Measurements from ENCODE around the gene RGL3. TPM values are rescaled to one million over a fixed set of nuclear protein-coding genes. Genes with fewer than 3 reads are reported as not detected.

RGL3 gene
- total and polyA plus RNA-seq, 10 of the 15 experiments (the other 5 are each of a cell fraction or from before 2014, with no cell fraction given) = not detected

DNA sequence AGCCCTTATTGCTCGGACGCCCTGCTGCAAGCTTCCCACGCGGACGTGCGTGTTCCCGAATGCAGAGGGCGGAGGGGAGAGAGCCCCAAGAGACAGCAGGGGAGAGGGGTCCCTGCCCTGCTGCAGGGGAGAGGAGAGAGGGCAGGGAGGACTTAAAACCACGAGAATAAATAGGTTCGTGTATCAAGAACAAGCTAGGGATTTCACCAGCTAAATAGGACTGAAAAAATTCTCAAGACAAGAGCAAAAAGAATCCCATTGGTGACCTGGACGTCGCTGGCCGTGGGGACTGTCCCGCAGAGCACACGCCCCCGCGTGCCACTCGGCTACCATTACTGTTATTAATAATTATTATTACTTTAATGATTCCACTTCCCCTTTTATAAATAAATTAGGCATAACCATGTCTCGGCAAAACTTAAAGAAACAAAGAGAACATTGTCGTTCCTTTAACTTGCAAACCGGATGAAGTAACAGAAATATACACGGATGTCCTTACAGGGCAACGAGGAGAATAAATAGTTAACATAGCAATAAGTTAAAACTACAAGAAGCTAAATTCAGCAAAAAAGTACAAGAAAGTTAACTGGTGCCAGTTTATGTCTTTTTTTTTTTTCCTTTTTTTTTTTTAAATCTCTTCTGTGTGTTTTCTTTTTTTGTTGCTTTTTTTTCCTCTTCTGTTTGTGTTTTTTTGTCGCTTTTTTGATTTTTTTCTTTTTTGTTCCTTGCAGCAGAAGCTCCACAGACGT is 32.9 kb upstream of the RGL3 start:
- DNase-seq (ENCODE audit: low read depth, low spot score) (no peak), ATAC-seq (peak; percentile 66), FAIRE-seq (peak; percentile 62)
- WGBS (ENCODE audit: insufficient coverage, insufficient replicate concordance, low lambda C conversion rate, missing lambda C conversion rate) = 1% methylated on average over 18 of the region's 25 CpGs
- Histone ChIP-seq H3K79me2 (ENCODE audit: control insufficient read depth, insufficient read depth, low read length) (no peaks in the 10 kb centered on the region), H2AFZ (ENCODE audit: control insufficient read depth, low read depth, low read length) (no peak overlapping the region), H4K20me1 (ENCODE audit: control insufficient read depth, insufficient read depth) (no peaks in the 10 kb centered on the region), H3K9me3 (replicated peaks; ENCODE audit: control insufficient read depth, insufficient read depth, low read length) (no peaks in the 10 kb centered on the region), H3K4me2 (ENCODE audit: control insufficient read depth, insufficient read depth) (peak overlapping the region; percentile 17; the same call in 1 of the 2 replicates), H3K9ac (ENCODE audit: control insufficient read depth, insufficient read depth, low read length) (no peak overlapping the region), H3K4me3 (no peak overlapping the region; the same call in 1 of the 2 replicates), H3K27me3 (replicated peaks in 1 of 2; ENCODE audit: control insufficient read depth in 2 of 2, insufficient read depth in 2 of 2, low read length in 1 of 2) (no peaks in the 10 kb centered on the region), H3K36me3 (ENCODE audit: control insufficient read depth in 2 of 2, insufficient read depth in 2 of 2, low read length in 1 of 2) (peaks cover 0 to 11% of the 10 kb centered on the region in 2 experiments; a peak in 2 of 4 replicates), H3K4me1 (ENCODE audit: control insufficient read depth, insufficient read depth, low read length) (0 out of 2 replicates have a peak, but pooled peaks cover 4% of the 10 kb centered on the region), H3K27ac (ENCODE audit: control insufficient read depth, insufficient read depth) (no peak overlapping the region)
- POLR2A ChIA-PET = interaction anchor here (0.5 to 1.7 kb wide), 13 partner anchors 8 to 564 kb away, joined by 3 to 9 read pairs (median 4); partner anchors contain the start of genes ODAD3 and PRKCSH
- SMC1A ChIA-PET (ENCODE audit: uncharacterized antibody, unreplicated experiment) = interaction anchor here (0.6 to 1.6 kb wide), 10 partner anchors 16 to 392 kb away, joined by 3 to 7 read pairs (median 5); partner anchors contain the start of genes ECSIT and SWSAP1
- in situ Hi-C loops (cut with MboI) = no loop called here
- intact Hi-C loops (cut with micrococcal nuclease; ENCODE audit: unreplicated experiment) = no loop called here
- RAD21 ChIA-PET (ENCODE audit: unreplicated experiment) = interaction anchor here (0.6 to 2.2 kb wide), 10 partner anchors 17 to 129 kb away, joined by 3 to 19 read pairs (median 3); partner anchors contain the start of genes EPOR and PRKCSH
- CTCF ChIA-PET = interaction anchor here (0.6 to 1.8 kb wide), 17 partner anchors 9 to 468 kb away, joined by 3 to 14 read pairs (median 4); partner anchors contain the start of genes ODAD3, PRKCSH and SWSAP1
- no TSS peak for BruUV-seq (replicated peaks)
- TF ChIP-seq CHD4 (IDR thresholded peaks at IDR 0.05) (no peak), POLR2A (IDR thresholded peaks at IDR 0.05; ENCODE audit: low read depth, low read length) (peak; percentile 38; the same call in 1 of the 2 replicates), KAT2A (conservative IDR thresholded peaks at IDR 0.05; ENCODE audit: control insufficient read depth, low read depth, low read length) (no peak), RAD51 (IDR thresholded peaks at IDR 0.05) (peak; percentile 7; the same call in 1 of the 2 replicates), JUNB (IDR thresholded peaks at IDR 0.05) (peak; percentile 55), SPI1 (IDR thresholded peaks at IDR 0.05; ENCODE audit: borderline replicate concordance, insufficient read depth, low read depth, low read length) (peak; percentile 81), NFIC (IDR thresholded peaks at IDR 0.05; ENCODE audit: low read depth, low read length) (0 out of 2 replicates have a peak, but pooled peaks have one; percentile 34), NR2F1 (conservative IDR thresholded peaks at IDR 0.05) (peak; percentile 49), IKZF2 (IDR thresholded peaks at IDR 0.05) (peak in 1 of 2 experiments; percentile 17; a peak in 2 of 4 replicates), ZNF384 (IDR thresholded peaks at IDR 0.05; ENCODE audit: borderline replicate concordance, low read depth, low read length) (0 out of 2 replicates have a peak, but pooled peaks have one; percentile 19), YY1 (IDR thresholded peaks at IDR 0.05; ENCODE audit: low read depth, low read length) (0 out of 2 replicates have a peak, but pooled peaks have one; percentile 56), EGR1 (IDR thresholded peaks at IDR 0.05; ENCODE audit: borderline replicate concordance in 1 of 2, low read depth in 2 of 2, low read length in 2 of 2) (peak in 1 of 2 experiments; percentile 91; a peak in 2 of 3 replicates), KLF5 (IDR thresholded peaks at IDR 0.05; ENCODE audit: partially characterized antibody) (no peak), EP300 (IDR thresholded peaks at IDR 0.05; ENCODE audit: borderline replicate concordance in 1 of 2, control insufficient read depth in 1 of 2, low read depth in 2 of 2, low read length in 2 of 2) (peak in 1 of 2 experiments; percentile 29; a peak in 1 of 4 replicates), IKZF1 (conservative IDR thresholded peaks at IDR 0.05) (peak; percentile 48; the same call in 1 of the 2 replicates), NBN (IDR thresholded peaks at IDR 0.05) (0 out of 2 replicates have a peak, but pooled peaks have one; percentile 69), BCL11A (IDR thresholded peaks at IDR 0.05; ENCODE audit: low read depth, low read length) (peak; percentile 48; the same call in 1 of the 2 replicates), BHLHE40 (IDR thresholded peaks at IDR 0.05; ENCODE audit: borderline replicate concordance in 1 of 2, low read depth in 2 of 2, low read length in 1 of 2) (peak; percentile 62 to 63; a peak in 3 of 4 replicates), CBFB (IDR thresholded peaks at IDR 0.05; ENCODE audit: low read depth) (no peak), ZSCAN29 (IDR thresholded peaks at IDR 0.05) (no peak), ATF7 (IDR thresholded peaks at IDR 0.05; ENCODE audit: low read depth) (peak; percentile 60)
- TF ChIP-seq, protein P1, sequence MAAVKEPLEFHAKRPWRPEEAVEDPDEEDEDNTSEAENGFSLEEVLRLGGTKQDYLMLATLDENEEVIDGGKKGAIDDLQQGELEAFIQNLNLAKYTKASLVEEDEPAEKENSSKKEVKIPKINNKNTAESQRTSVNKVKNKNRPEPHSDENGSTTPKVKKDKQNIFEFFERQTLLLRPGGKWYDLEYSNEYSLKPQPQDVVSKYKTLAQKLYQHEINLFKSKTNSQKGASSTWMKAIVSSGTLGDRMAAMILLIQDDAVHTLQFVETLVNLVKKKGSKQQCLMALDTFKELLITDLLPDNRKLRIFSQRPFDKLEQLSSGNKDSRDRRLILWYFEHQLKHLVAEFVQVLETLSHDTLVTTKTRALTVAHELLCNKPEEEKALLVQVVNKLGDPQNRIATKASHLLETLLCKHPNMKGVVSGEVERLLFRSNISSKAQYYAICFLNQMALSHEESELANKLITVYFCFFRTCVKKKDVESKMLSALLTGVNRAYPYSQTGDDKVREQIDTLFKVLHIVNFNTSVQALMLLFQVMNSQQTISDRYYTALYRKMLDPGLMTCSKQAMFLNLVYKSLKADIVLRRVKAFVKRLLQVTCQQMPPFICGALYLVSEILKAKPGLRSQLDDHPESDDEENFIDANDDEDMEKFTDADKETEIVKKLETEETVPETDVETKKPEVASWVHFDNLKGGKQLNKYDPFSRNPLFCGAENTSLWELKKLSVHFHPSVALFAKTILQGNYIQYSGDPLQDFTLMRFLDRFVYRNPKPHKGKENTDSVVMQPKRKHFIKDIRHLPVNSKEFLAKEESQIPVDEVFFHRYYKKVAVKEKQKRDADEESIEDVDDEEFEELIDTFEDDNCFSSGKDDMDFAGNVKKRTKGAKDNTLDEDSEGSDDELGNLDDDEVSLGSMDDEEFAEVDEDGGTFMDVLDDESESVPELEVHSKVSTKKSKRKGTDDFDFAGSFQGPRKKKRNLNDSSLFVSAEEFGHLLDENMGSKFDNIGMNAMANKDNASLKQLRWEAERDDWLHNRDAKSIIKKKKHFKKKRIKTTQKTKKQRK (IDR thresholded peaks at IDR 0.05; ENCODE audit: low read depth, low read length) = no peak

All from GM12878 (cell line).